ENCODE results near the gene SCN3B. TPM values are rescaled to one million over a fixed set of nuclear protein-coding genes. Genes with fewer than 3 reads are reported as not detected.

SCN3B gene
- total and polyA plus RNA-seq, 3 donors from 2014 or later = 2.4 to 5.1 (median 3.9) TPM

GRCh38 chr11:123692961-123693360, 38.5 kb upstream of the SCN3B start:
- H3K27ac ChIP-seq = no peak overlapping the region

GRCh38 chr11:123690485-123690884, 36.1 kb upstream of the SCN3B start:
- Histone ChIP-seq H3K4me3 (no peak overlapping the region), H3K27ac (no peak overlapping the region), H3K4me1 (no peaks in the 10 kb centered on the region), H3K9me3 (no peaks in the 10 kb centered on the region), H3K36me3 (ENCODE audit: low read depth, missing control alignments) (no peaks in the 10 kb centered on the region), H3K27me3 (no peaks in the 10 kb centered on the region)
- DNase-seq = no peak
- 81 to 87% methylated on average over 3 of the region's 3 CpGs for WGBS, 2 donors
- intact Hi-C loops (cut with DNase I; ENCODE audit: low total_unique reads) = no loop called here
- no peak for TF ChIP-seq CTCF (IDR thresholded peaks at IDR 0.05)
- TF ChIP-seq POLR2A (IDR thresholded peaks at IDR 0.05) = no peak

More at GRCh38 chr11:123692961-123693360, 38.5 kb upstream of the SCN3B start:
- TF ChIP-seq CTCF (IDR thresholded peaks at IDR 0.05) (no peak), POLR2A (IDR thresholded peaks at IDR 0.05) (no peak)
- no peak for DNase-seq
- H3K9me3 ChIP-seq = no peaks in the 10 kb centered on the region
- intact Hi-C loops (cut with DNase I; ENCODE audit: low total_unique reads) = no loop called here
- H3K36me3 ChIP-seq (ENCODE audit: low read depth, missing control alignments) = no peaks in the 10 kb centered on the region
- H3K4me1 ChIP-seq = no peaks in the 10 kb centered on the region
- no peaks in the 10 kb centered on the region for H3K27me3 ChIP-seq
- H3K4me3 ChIP-seq = no peak overlapping the region

- WGBS, 2 donors = 90 to 96% methylated on average over 6 of the region's 6 CpGs
- TF ChIP-seq CTCF (IDR thresholded peaks at IDR 0.05) = no peak
- TF ChIP-seq POLR2A (IDR thresholded peaks at IDR 0.05) = no peak
- Histone ChIP-seq H3K4me3 (no peak overlapping the region), H3K36me3 (ENCODE audit: low read depth, missing control alignments) (no peaks in the 10 kb centered on the region), H3K27me3 (no peaks in the 10 kb centered on the region), H3K4me1 (no peaks in the 10 kb centered on the region), H3K9me3 (no peaks in the 10 kb centered on the region), H3K27ac (no peak overlapping the region)
- DNase-seq = no peak
- intact Hi-C loops (cut with DNase I; ENCODE audit: low total_unique reads) = no loop called here
Measured at GRCh38 chr11:123684601-123685000, 30.2 kb upstream of the SCN3B start.

- Histone ChIP-seq H3K4me1 (no peaks in the 10 kb centered on the region), H3K27ac (no peak overlapping the region), H3K36me3 (ENCODE audit: low read depth, missing control alignments) (no peaks in the 10 kb centered on the region), H3K4me3 (no peak overlapping the region), H3K9me3 (no peaks in the 10 kb centered on the region), H3K27me3 (no peaks in the 10 kb centered on the region)
- intact Hi-C loops (cut with DNase I; ENCODE audit: low total_unique reads) = no loop called here
- no peak for DNase-seq
- 54 to 66% methylated on average over 8 of the region's 8 CpGs for WGBS, 2 donors
- TF ChIP-seq CTCF (IDR thresholded peaks at IDR 0.05) = no peak
- no peak for TF ChIP-seq POLR2A (IDR thresholded peaks at IDR 0.05)
Measured at GRCh38 chr11:123683428-123684170, 29.2 kb upstream of the SCN3B start.

All from testis (tissue), 3 donors.